Measurements from ENCODE around the gene TXN2.
A peak's percentile ranks its signal among the peaks of the same experiment; 100 is the strongest.

Gene TXN2

GRCh38 chr22:36466258-36466657 is 15.2 kb downstream of the TXN2 start:
- peaks cover 0 to 19% (median 4%) of the 10 kb centered on the region in 11 experiments; a peak in 13 of 22 replicates for H3K36me3 ChIP-seq
- peaks cover 62 to 100% (median 97%) of the 10 kb centered on the region in 10 experiments for H3K4me1 ChIP-seq
- no peak for TF ChIP-seq Cebpa-rat (IDR thresholded peaks at IDR 0.05)
- no peaks in the 10 kb centered on the region for H3K27me3 ChIP-seq
- peaks cover 0 to 8% (median 0%) of the 10 kb centered on the region in 11 experiments; a peak in 4 of 22 replicates for H4K20me1 ChIP-seq
- peak overlapping the region in 1 of 10 experiments; percentile 17; a peak in 2 of 20 replicates for H3K4me3 ChIP-seq
- peak overlapping the region; percentile 10 to 87 (median 77); a peak in 20 of 22 replicates for H3K9ac ChIP-seq
- H3K27ac ChIP-seq: peak overlapping the region in 10 of 11 experiments; percentile 73 to 98 (median 92); a peak in 19 of 22 replicates
- no peaks in the 10 kb centered on the region for H3K9me3 ChIP-seq (replicated peaks in 1 of 11)
- H3K4me2 ChIP-seq: peak overlapping the region; percentile 77 to 98 (median 91)

- Histone ChIP-seq H3K9me3 (replicated peaks in 1 of 11) (no peaks in the 10 kb centered on the region), H3K9ac (peak overlapping the region; percentile 10 to 87 (median 77); a peak in 18 of 22 replicates), H3K4me1 (peaks cover 54 to 100% (median 93%) of the 10 kb centered on the region in 10 experiments), H3K4me2 (peak overlapping the region; percentile 77 to 98 (median 91)), H4K20me1 (peaks cover 0 to under 1% (median 0%) of the 10 kb centered on the region in 11 experiments; a peak in 2 of 22 replicates), H3K36me3 (peaks cover 0 to 11% (median 0%) of the 10 kb centered on the region in 11 experiments; a peak in 3 of 22 replicates), H3K27me3 (no peaks in the 10 kb centered on the region), H3K4me3 (peak overlapping the region in 1 of 10 experiments; percentile 17; a peak in 1 of 20 replicates), H3K27ac (peak overlapping the region in 10 of 11 experiments; percentile 73 to 98 (median 92); a peak in 18 of 22 replicates)
- no peak for TF ChIP-seq Cebpa-rat (IDR thresholded peaks at IDR 0.05)
Measured at GRCh38 chr22:36465232-36466021, 16.0 kb downstream of the TXN2 start.

- peak overlapping the region in 10 of 11 experiments; percentile 77 to 98 (median 91); a peak in 19 of 22 replicates for H3K4me2 ChIP-seq
Measured at GRCh38 chr22:36464715-36465231, 16.7 kb downstream of the TXN2 start.

GRCh38 chr22:36463783-36464184 is 17.7 kb downstream of the TXN2 start:
- no peak for TF ChIP-seq Cebpa-rat (IDR thresholded peaks at IDR 0.05)
- Histone ChIP-seq H3K4me1 (peaks cover 38 to 95% (median 88%) of the 10 kb centered on the region in 10 experiments), H3K4me2 (peak overlapping the region in 8 of 11 experiments; percentile 35 to 98 (median 91); a peak in 14 of 22 replicates), H3K9ac (peak overlapping the region in 4 of 11 experiments; percentile 7 to 35 (median 25); a peak in 3 of 22 replicates), H3K27ac (peak overlapping the region in 6 of 11 experiments; percentile 11 to 34 (median 25); a peak in 6 of 22 replicates), H4K20me1 (no peaks in the 10 kb centered on the region), H3K36me3 (peaks cover 0 to 11% (median 0%) of the 10 kb centered on the region in 11 experiments; a peak in 3 of 22 replicates), H3K27me3 (no peaks in the 10 kb centered on the region), H3K4me3 (no peak overlapping the region), H3K9me3 (replicated peaks in 1 of 11) (no peaks in the 10 kb centered on the region)

More at GRCh38 chr22:36464715-36465231, 16.7 kb downstream of the TXN2 start:
- Histone ChIP-seq H3K4me3 (no peak overlapping the region), H3K9me3 (replicated peaks in 1 of 11) (no peaks in the 10 kb centered on the region), H3K27ac (peak overlapping the region in 8 of 11 experiments; percentile 91 to 98 (median 94); a peak in 15 of 22 replicates), H3K36me3 (peaks cover 0 to 11% (median 0%) of the 10 kb centered on the region in 11 experiments; a peak in 3 of 22 replicates), H4K20me1 (no peaks in the 10 kb centered on the region), H3K9ac (peak overlapping the region in 3 of 11 experiments; percentile 17 to 83 (median 79); a peak in 5 of 22 replicates), H3K27me3 (no peaks in the 10 kb centered on the region), H3K4me1 (peaks cover 48 to 95% (median 88%) of the 10 kb centered on the region in 10 experiments)
- TF ChIP-seq Cebpa-rat (IDR thresholded peaks at IDR 0.05): no peak

- Histone ChIP-seq H3K9ac (peak overlapping the region in 6 of 11 experiments; percentile 9 to 51 (median 26); a peak in 8 of 22 replicates), H3K9me3 (replicated peaks in 1 of 11) (no peaks in the 10 kb centered on the region), H3K27ac (peak overlapping the region in 7 of 11 experiments; percentile 9 to 50 (median 47); a peak in 11 of 22 replicates), H3K4me3 (no peak overlapping the region; a peak in 1 of 20 replicates), H3K4me2 (peak overlapping the region; percentile 2 to 91 (median 76); a peak in 20 of 22 replicates), H3K4me1 (peaks cover 28 to 95% (median 88%) of the 10 kb centered on the region in 10 experiments), H4K20me1 (no peaks in the 10 kb centered on the region), H3K36me3 (peaks cover 0 to 11% (median 0%) of the 10 kb centered on the region in 11 experiments; a peak in 2 of 22 replicates), H3K27me3 (no peaks in the 10 kb centered on the region)
- no peak for TF ChIP-seq Cebpa-rat (IDR thresholded peaks at IDR 0.05)
Measured at GRCh38 chr22:36461665-36462649, 19.5 kb downstream of the TXN2 start.

GRCh38 chr22:36460202-36460601 is 21.2 kb downstream of the TXN2 start:
- Histone ChIP-seq H3K9ac (no peak overlapping the region), H3K27me3 (no peaks in the 10 kb centered on the region), H3K4me2 (no peak overlapping the region), H4K20me1 (no peaks in the 10 kb centered on the region), H3K4me3 (no peak overlapping the region), H3K36me3 (peaks cover 0 to 3% (median 0%) of the 10 kb centered on the region in 11 experiments; a peak in 2 of 22 replicates), H3K4me1 (peaks cover 20 to 95% (median 88%) of the 10 kb centered on the region in 10 experiments), H3K27ac (no peak overlapping the region; a peak in 1 of 22 replicates), H3K9me3 (replicated peaks in 1 of 11) (no peaks in the 10 kb centered on the region)
- no peak for TF ChIP-seq Cebpa-rat (IDR thresholded peaks at IDR 0.05)

- no peaks in the 10 kb centered on the region for H4K20me1 ChIP-seq
- peak overlapping the region in 10 of 11 experiments; percentile 9 to 68 (median 54); a peak in 18 of 22 replicates for H3K9ac ChIP-seq
- peak overlapping the region in 10 of 11 experiments; percentile 39 to 73 (median 62); a peak in 20 of 22 replicates for H3K27ac ChIP-seq
- TF ChIP-seq Cebpa-rat (IDR thresholded peaks at IDR 0.05): no peak
- no peaks in the 10 kb centered on the region for H3K9me3 ChIP-seq (replicated peaks in 1 of 11)
- no peaks in the 10 kb centered on the region for H3K36me3 ChIP-seq
- H3K4me1 ChIP-seq: peaks cover 42 to 95% (median 89%) of the 10 kb centered on the region in 10 experiments
- H3K4me2 ChIP-seq: peak overlapping the region; percentile 19 to 95 (median 82)
- H3K4me3 ChIP-seq: no peak overlapping the region; a peak in 1 of 20 replicates
- no peaks in the 10 kb centered on the region for H3K27me3 ChIP-seq
Measured at GRCh38 chr22:36457688-36458450, 23.6 kb downstream of the TXN2 start.
